CD1c-positive myeloid dendritic cell (primary cell): ENCODE data around the gene ADARB1.
A peak's percentile ranks its signal among the peaks of the same experiment; 100 is the strongest.

ENCODE experiments used
- DNase-seq: peaks from one replicate; pipeline ENCODE4 v3.0.0-alpha.2; 2016; ENCODE audit errors: extremely low spot score

The ADARB1 gene

GRCh38 chr21:45095505-45095904 lies 21.1 kb downstream of the ADARB1 start:
- no peak for DNase-seq

GRCh38 chr21:45096217-45096616 lies 21.8 kb downstream of the ADARB1 start:
- no peak for DNase-seq

GRCh38 chr21:45097827-45098387 lies 23.5 kb downstream of the ADARB1 start:
- DNase-seq, result no peak

- DNase-seq, result peak; percentile 26
Measured at GRCh38 chr21:45098867-45099266, 24.5 kb downstream of the ADARB1 start.

DNA sequence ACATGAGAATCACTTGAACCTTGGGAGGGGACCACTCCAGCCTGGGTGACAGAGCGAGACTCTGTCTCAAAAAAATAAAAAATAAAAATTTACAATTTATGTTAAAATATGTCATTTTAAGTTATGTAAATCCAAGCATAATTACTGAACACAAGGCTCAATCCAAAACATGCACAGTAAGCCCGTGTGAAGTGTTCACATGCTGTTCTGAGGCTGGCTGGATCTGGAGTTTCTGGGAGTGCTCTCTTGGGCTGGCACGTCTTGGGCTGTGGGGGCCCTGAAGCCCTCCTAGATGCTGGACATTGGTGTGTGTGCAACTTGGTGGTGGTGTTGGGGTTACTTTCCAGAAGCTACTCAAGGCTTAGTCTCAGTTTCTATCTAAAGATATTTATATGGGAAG lies 25.2 kb downstream of the ADARB1 start:
- DNase-seq, result no peak

GRCh38 chr21:45100866-45101265 lies 26.5 kb downstream of the ADARB1 start:
- DNase-seq, result no peak

- no peak for DNase-seq
Measured at GRCh38 chr21:45102391-45102932, 28.1 kb downstream of the ADARB1 start.

DNA sequence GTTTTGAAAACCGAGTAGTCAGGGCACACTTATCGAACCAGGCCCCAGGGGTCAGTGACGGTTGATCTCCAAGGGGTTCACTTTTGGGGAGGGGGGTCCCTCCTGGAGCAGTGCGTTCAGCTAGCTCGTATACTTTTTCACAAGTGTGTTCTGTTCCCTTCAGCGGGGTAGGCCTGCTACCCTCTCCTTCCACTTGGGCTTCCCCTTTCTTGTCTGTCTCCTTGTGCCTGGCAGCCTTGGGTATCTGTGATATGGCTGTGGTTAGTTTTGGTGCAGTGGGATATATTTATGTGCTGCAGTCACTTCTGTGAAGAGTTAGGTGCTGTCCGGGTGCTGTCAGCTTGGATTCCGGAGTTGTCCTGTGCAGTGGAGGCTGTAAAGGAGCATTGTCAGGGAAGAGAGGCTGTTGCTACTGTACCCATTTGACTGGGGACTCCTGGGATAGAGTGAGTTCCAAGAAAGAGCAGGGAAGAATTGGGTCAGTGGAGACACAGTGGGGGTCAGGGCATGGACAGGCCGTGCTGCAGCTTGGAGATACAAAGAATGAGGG lies 29.7 kb downstream of the ADARB1 start:
- DNase-seq, result peak; percentile 24

GRCh38 chr21:45104560-45104959 lies 30.2 kb downstream of the ADARB1 start:
- no peak for DNase-seq

GRCh38 chr21:45105906-45106485 lies 31.6 kb downstream of the ADARB1 start:
- DNase-seq, result no peak

- no peak for DNase-seq
Measured at GRCh38 chr21:45108034-45108790, 33.8 kb downstream of the ADARB1 start.

- DNase-seq, result no peak
Measured at GRCh38 chr21:45108808-45109781, 34.7 kb downstream of the ADARB1 start.

DNA sequence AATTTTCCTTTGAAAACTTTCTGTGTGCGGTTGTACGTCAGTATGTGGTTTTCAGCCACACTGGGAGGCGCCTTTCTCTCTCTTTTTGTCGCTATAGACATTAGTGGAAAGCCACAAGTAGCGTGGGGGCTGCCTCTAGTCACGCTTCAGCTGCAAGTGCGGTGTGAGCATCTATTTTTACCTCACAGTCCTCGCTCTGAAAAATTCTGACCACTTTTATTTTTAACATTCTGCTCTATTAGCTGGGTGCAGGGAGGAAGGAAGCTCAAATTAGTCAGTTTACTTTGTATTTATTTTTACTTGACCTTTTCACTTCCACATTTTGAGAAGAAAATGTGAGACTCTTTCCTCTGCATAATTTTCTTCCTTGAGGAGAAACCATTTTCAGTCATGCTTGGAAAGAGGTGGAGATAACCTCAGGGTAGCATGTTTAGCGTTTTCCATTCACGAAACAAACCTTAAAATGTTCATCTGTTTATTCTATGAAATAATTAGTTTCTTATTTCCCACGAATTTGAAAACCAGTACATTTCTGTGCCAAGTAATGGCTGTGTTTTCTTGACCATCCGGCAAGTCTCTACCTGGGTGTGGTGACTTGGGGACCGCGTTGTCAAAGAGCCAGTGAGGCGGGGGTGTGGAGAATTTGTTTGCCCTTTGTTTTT lies 35.6 kb downstream of the ADARB1 start:
- peak; percentile 74 for DNase-seq

GRCh38 chr21:45110873-45111624 lies 36.7 kb downstream of the ADARB1 start:
- DNase-seq, result peak; percentile 48

DNA sequence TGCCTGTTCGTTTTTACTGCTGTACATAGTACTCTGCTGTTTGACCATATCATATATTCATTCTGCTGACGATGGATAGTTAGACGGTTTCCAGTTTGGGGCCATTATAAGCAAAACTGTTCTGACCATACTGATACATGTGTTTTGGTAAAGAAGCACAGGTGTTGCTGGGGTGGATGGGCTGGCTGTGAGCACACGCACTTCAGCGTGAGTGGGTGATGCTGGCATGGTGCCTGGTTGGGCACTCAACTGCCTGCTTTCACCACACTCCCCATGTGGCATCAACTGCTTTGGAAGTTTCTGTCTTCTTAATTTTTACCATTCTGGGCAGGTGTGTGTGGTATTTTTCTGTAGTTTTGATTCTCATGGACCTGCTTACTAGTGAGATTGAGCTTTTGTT lies 37.3 kb downstream of the ADARB1 start:
- DNase-seq, result no peak

DNA sequence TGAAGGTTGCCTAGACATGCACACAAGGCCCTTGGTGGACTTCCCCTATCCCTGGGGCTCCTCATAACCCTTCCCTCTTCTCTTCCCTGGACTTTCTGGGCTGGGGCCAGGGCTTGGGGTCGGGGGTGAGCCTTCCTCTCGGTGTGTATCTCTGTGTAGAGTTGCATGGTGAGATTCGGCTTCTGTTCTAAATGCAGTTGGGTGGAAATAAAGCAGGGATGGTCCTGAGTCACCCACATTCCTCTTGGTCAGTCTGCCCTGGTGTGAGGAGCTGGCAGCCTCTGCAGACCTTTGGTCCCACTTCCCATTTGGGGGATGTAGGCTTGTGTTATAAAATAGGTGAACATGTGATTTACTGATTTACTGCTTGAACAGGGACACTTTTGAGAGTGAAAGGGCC lies 38.0 kb downstream of the ADARB1 start:
- DNase-seq, result no peak

DNA sequence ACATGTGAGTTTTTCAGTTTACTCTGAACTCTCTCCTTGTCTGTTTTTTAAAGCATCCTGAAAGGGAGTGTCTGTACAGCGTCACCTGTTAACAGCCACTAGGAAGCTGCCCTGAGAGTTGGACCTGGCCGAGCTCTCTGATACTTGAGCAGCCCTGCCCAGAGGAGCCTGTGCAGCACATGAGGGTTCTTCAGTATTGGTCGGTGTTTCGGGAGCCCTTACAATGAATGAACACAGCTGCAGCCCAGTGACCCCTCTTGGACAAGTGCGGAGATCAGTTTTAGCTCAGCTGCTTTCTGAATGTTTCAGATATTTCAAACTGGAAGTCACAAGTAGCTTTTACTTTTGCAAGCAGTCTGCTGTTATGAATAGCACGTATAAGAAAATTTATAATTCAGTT lies 39.2 kb downstream of the ADARB1 start:
- DNase-seq, result no peak

DNA sequence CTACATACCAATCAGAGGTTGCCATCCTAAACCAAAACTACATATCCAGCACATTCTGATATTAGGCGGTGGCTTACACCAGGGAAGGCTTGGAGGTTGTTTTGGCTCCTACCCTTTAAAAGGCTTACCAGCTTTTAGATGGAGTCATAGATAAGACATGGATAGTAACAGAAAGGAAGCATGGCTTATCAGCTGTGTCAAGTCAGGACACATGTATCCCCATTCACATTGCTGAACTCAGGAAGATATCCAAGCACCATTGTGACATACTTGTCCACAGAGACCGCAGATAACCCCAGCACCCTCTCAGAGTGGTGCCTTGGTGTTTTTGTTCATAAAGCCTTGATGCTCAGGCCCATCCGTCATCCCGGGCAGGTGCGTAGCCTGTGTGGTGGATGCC lies 39.7 kb downstream of the ADARB1 start:
- no peak for DNase-seq

DNA sequence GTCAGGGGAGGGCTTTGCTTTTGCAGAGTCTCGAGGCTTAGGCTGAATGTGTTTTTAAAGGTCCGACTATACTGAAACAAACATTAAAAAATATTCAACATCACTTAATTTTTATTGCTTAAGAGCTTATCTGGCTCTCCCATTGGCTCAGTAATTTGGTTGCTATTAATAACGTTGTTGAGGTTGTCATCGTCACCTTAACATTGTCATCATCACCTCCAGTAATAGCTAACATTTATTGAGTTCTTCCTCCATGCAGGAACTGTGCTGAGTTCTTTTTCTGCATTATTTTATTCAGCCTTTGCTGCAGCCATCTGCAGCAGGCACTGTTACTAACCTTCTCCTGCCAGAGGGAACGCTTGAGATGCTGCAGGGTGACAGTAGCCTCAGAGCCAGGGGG lies 40.1 kb downstream of the ADARB1 start:
- no peak for DNase-seq

- no peak for DNase-seq
Measured at GRCh38 chr21:45115141-45115540, 40.8 kb downstream of the ADARB1 start.
